Gastroesophageal sphincter (tissue), 3 donors: ENCODE measurements around the gene CD302.

Experiments
- CTCF ChIP-seq, 4 experiments: fragments of 200-600 bp in 2 of 4; fragments of 450-650 bp in 2 of 4; sonication (generic) in 1 of 4; IDR thresholded peaks; one replicate each; pipeline ENCODE4 v1.5.1; 2017 to 2019; ENCODE audit warnings: antibody characterized with exemption in 4 of 4, mild to moderate bottlenecking in 2 of 4, moderate library complexity in 2 of 4
- POLR2A ChIP-seq, 2 donors: fragments of 450-650 bp; IDR thresholded peaks; one replicate each; pipeline ENCODE4 v1.6.1; 2017; ENCODE audit warnings: antibody characterized with exemption in 2 of 2, mild to moderate bottlenecking in 2 of 2, moderate library complexity in 1 of 2

DNA sequence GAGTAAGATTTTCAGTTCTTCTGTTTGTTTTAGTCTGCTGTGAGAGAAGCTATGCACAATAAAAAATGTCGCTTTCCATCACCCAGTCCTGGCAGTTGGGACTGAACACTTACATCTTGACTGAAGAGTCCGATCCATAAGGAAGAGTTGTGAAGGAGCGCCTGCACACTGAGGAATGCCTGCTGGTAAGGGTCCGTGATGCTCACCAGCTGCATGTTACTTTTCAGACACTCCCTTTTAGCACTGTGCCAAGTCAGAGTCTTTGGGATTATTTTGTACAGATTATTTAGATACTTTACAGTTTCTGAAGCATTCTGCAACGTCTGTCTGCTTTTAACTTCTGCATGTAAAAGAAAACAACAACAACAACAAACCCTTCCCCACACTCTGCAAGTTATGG is 42.6 kb upstream of the CD302 start:
- TF ChIP-seq CTCF (IDR thresholded peaks at IDR 0.05) (no peak), POLR2A (IDR thresholded peaks at IDR 0.05) (no peak)
